GM10266 (cell line): ENCODE results near the gene DHCR7.

ENCODE experiments used
- DNase-seq: peaks from one replicate; pipeline ENCODE4 v3.0.0; 2012; ENCODE audit errors: extremely low spot score
- TF ChIP-seq, protein P1 (sequence below): IDR thresholded peaks from 2 replicates; pipeline ENCODE4 v1.5.1; 2012; ENCODE audit warnings: mild to moderate bottlenecking, low read depth; ENCODE audit not compliant: control insufficient read depth, insufficient read depth; ENCODE audit errors: missing control alignments

The DHCR7 gene

DNA sequence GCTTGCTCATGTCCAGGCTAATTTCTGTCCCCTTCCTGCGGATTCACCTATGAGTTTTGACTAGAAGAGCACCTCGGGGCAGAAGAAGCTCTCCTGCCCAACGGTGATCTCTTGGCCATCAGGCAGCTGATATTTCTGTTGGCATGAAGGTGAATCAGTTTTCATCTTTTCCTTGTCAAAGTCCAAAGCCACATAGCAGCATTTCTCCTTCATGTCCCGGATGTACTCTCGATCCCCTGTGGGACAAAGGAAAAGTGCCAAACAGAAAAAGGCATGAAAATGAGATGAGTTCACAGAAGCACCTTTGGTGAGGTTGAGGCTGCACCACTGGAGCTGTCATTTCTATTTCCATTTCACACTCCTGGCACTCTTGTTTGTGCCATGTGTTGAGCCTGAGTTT lies 56.8 kb downstream of the DHCR7 start:
- no peak for DNase-seq
- TF ChIP-seq, protein P1, sequence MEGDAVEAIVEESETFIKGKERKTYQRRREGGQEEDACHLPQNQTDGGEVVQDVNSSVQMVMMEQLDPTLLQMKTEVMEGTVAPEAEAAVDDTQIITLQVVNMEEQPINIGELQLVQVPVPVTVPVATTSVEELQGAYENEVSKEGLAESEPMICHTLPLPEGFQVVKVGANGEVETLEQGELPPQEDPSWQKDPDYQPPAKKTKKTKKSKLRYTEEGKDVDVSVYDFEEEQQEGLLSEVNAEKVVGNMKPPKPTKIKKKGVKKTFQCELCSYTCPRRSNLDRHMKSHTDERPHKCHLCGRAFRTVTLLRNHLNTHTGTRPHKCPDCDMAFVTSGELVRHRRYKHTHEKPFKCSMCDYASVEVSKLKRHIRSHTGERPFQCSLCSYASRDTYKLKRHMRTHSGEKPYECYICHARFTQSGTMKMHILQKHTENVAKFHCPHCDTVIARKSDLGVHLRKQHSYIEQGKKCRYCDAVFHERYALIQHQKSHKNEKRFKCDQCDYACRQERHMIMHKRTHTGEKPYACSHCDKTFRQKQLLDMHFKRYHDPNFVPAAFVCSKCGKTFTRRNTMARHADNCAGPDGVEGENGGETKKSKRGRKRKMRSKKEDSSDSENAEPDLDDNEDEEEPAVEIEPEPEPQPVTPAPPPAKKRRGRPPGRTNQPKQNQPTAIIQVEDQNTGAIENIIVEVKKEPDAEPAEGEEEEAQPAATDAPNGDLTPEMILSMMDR: no peak

DNA sequence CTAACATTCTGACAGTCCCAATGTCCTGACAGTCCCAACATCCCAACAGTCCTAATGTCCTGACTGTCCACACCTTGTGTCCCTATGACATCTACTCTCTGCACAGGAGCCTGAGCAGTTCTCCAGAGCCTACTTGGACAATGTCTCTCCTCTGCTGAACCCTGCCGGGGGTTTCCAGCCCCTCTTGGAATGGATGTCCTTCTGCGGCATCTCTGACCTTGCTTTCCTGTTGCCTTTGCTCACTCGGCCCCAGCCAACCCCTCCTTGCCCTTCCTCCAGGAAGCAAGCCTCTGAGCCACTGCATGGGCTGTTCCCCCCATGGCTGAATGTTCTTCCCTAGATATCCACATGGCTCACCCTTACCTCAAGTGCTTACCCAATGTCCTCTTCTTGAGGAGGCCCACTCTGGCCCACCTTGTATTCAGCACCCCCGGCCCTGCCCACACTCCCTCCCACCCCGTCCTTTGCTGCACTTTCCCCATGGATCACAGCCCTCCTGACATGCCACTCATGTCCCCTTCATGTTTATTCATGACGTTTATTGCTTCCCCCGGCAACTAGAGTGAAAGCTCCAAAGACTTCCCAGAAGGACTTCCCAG lies 59.5 kb downstream of the DHCR7 start:
- DNase-seq: no peak
- TF ChIP-seq, protein P1: no peak

DNA sequence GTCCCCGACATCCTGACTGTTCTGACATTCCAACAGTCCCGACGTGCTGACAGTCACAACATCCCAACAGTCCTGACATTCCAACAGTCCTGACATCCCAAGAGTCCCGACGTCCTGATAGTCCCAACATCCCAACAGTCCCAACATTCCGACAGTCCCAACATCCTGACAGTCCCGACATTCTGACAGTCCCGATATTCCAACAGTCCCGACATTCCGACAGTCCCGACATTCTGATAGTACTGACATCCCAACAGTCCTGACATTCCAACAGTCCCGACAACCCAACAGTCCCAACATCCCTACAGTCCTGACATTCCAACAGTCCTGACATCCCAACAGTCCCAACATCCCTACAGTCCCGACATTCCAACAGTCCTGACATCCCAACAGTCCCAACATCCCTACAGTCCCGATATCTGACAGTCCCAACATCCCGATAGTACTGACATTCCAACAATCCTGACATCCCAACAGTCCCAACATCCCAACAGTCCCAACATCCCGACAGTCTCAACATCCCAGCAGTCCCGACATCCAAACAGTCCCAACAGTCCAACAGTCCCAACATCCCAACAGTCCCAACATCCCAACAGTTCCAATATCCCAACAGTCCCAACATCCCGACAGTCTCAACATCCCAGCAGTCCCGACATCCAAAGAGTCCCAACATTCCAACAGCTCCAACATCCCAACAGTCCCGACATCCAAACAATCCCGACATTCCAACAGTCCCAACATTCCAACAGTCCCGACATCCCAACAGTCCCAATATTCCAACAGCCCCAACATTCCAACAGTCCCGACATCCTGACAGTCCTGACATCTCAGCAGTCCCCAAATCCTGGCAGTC lies 60.2 kb downstream of the DHCR7 start:
- TF ChIP-seq, protein P1: no peak
- DNase-seq: no peak

DNA sequence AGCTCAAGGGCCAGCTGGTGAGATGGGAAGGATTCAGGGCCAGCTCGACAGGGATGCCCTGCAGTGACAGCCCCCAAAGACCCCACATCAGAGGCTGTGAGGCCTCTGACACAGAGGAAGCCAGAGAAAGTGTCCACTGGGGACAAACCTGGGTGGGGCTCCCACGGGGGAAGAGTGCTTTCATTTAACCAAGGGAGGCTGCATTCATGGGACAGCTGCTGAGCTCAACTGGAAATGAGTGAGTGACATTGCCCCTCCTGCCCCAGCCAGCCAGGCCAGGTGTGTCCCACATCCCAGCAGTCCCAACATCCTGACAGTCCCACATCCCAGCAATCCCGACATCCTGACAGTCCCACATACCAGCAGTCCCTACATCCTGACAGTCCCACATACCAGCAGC lies 61.0 kb downstream of the DHCR7 start:
- TF ChIP-seq, protein P1: no peak

DNA sequence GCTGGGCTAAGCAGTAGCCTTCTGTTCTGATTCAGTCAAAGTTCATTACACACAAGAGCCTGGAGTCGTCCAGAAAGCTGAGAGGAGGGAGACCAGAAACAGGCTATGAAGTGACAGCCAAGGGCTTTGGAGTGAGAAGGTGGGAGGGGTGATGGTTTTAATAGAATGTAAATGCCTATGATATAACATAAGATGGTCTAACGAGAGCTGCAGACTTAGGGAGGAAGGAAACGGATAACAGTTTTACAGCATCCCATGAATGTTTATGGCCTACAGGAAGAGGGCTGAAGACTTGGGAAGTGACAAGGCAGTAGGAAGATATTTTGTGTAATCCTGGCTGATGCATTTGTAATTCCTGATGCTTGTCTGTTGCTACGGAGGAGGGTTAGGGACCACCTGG lies 62.0 kb downstream of the DHCR7 start:
- no peak for DNase-seq
- TF ChIP-seq, protein P1: no peak

More for the DNA sequence above, 61.0 kb downstream of the DHCR7 start:
- DNase-seq: no peak

DNA sequence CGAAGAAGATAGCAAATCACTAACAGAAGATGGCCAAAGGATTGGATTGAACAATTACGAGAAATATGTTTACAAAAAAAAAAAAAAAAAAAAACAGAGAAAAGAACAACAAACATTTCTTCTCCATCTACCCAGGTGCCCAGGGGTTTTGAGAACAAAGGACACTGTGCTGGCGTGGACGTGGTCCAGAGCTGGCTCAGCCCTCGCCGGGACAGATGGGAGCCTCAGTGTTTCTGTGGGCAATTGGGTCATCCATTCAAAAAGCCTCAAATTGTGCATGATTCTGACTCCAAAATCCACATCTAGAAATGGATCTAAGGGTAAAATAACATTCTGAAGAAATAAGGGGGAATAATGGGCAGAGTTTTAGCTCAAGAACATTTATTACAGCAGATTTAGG lies 63.1 kb downstream of the DHCR7 start:
- no peak for DNase-seq
- TF ChIP-seq, protein P1: no peak

DNA sequence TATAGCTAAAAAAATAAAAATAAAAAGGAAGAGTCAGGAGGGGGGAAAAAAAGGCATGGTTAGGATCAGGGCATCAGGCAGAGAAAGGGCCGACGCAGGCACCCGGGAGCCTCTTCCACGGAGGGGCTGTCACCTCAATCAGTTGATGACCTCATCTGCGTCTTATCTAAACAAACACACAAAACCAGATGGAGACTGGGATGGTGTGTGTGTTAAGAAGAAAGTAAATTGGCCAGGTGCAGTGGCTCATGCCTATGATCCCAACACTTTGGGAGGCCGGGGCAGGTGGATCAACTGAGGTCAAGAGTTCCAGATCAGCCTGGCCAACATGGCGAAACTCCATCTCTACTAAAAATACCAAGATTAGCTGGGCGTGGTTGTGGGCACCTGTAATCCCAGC lies 63.6 kb downstream of the DHCR7 start:
- TF ChIP-seq, protein P1: no peak
- DNase-seq: no peak
